ENCODE data around the gene HDAC4. TPM values are rescaled to one million over a fixed set of nuclear protein-coding genes. Genes with fewer than 3 reads are reported as not detected.

Gene HDAC4
- total and polyA plus RNA-seq, 4 donors: 2.9 to 37.2 (median 4.4) TPM

GRCh38 chr2:239324456-239324855 is 76.4 kb downstream of the HDAC4 start:
- 93% methylated on average over 14 of the region's 14 CpGs for WGBS
- TF ChIP-seq REST (IDR thresholded peaks at IDR 0.05): no peak
- no peak for TF ChIP-seq HNF4G (IDR thresholded peaks at IDR 0.05)
- TF ChIP-seq RXRA (IDR thresholded peaks at IDR 0.05): no peak
- TF ChIP-seq GABPA (IDR thresholded peaks at IDR 0.05 in 1 of 2, conservative IDR thresholded peaks at IDR 0.05 in 1 of 2): no peak
- no peak for TF ChIP-seq HNF4A (conservative IDR thresholded peaks at IDR 0.05)
- no peak for TF ChIP-seq FOXA1 (IDR thresholded peaks at IDR 0.05)
- TF ChIP-seq ZBTB33 (IDR thresholded peaks at IDR 0.05): no peak
- TF ChIP-seq NR2F2 (IDR thresholded peaks at IDR 0.05): no peak
- no peak for TF ChIP-seq RAD21 (IDR thresholded peaks at IDR 0.05)
- TF ChIP-seq SP1 (IDR thresholded peaks at IDR 0.05): no peak
- TF ChIP-seq EGR1 (IDR thresholded peaks at IDR 0.05; ENCODE audit: low read depth in 2 of 2): no peak
- TF ChIP-seq JUND (IDR thresholded peaks at IDR 0.05): no peak
- no peak for TF ChIP-seq ATF3 (IDR thresholded peaks at IDR 0.05)
- no peak for TF ChIP-seq FOXA2 (IDR thresholded peaks at IDR 0.05)
- no peak for DNase-seq (ENCODE audit: low spot score)
- Histone ChIP-seq H3K27me3 (ENCODE audit: control insufficient read depth in 4 of 4, insufficient read depth in 4 of 4, low read length in 3 of 4) (no peaks in the 10 kb centered on the region), H3K36me3 (ENCODE audit: control insufficient read depth in 4 of 4, insufficient read depth in 3 of 4, low read depth in 1 of 4, low read length in 3 of 4) (peaks cover 0 to 2% (median 0%) of the 10 kb centered on the region in 4 donors), H3K9ac (ENCODE audit: low read depth in 1 of 2, low read length in 2 of 2) (no peak overlapping the region), H3K9me3 (ENCODE audit: control insufficient read depth in 4 of 4, low read length in 3 of 4) (no peaks in the 10 kb centered on the region), H3K4me1 (ENCODE audit: control insufficient read depth in 4 of 4, insufficient read depth in 4 of 4, low read length in 3 of 4) (peaks cover 15 to 28% (median 22%) of the 10 kb centered on the region in 4 donors), H3K27ac (ENCODE audit: low read depth in 1 of 2, low read length in 2 of 2) (no peak overlapping the region), H3K4me3 (ENCODE audit: low read depth in 1 of 3, low read length in 3 of 3) (no peak overlapping the region)

- no peaks in the 10 kb centered on the region for H3K9me3 ChIP-seq (ENCODE audit: control insufficient read depth in 4 of 4, low read length in 3 of 4)
- H3K27me3 ChIP-seq (ENCODE audit: control insufficient read depth in 4 of 4, insufficient read depth in 4 of 4, low read length in 3 of 4): no peaks in the 10 kb centered on the region
- H3K9ac ChIP-seq (ENCODE audit: low read depth in 1 of 2, low read length in 2 of 2): no peak overlapping the region
- no peak for DNase-seq (ENCODE audit: low spot score)
- TF ChIP-seq RXRA (IDR thresholded peaks at IDR 0.05) (no peak), REST (IDR thresholded peaks at IDR 0.05) (no peak), NR2F2 (IDR thresholded peaks at IDR 0.05) (no peak)
- H3K4me1 ChIP-seq (ENCODE audit: control insufficient read depth in 4 of 4, insufficient read depth in 4 of 4, low read length in 3 of 4): peaks cover 10 to 24% (median 18%) of the 10 kb centered on the region in 4 donors
- H3K4me3 ChIP-seq (ENCODE audit: low read depth in 1 of 3, low read length in 3 of 3): no peak overlapping the region
- WGBS: 88% methylated on average over 14 of the region's 14 CpGs
- H3K27ac ChIP-seq (ENCODE audit: low read depth in 1 of 2, low read length in 2 of 2): no peak overlapping the region
- H3K36me3 ChIP-seq (ENCODE audit: control insufficient read depth in 4 of 4, insufficient read depth in 3 of 4, low read depth in 1 of 4, low read length in 3 of 4): peaks cover 0 to 2% (median 0%) of the 10 kb centered on the region in 4 donors
These were observed 77.4 kb downstream of the HDAC4 start for GRCh38 chr2:239323447-239323846.
